ENCODE measurements around the gene KRTAP10-2.
"Not testable (repeated sequence)": the region's sequence is repeated elsewhere in the genome, so short reads cannot be mapped to it uniquely, and the experiment has no call there.

KRTAP10-2 gene

GRCh38 chr21:44582055-44582454 lies 30.8 kb upstream of the KRTAP10-2 start:
- DNase-seq = no peak

- DNase-seq = no peak
Measured at GRCh38 chr21:44581158-44581557, 29.9 kb upstream of the KRTAP10-2 start.

GRCh38 chr21:44580231-44580821 lies 29.0 kb upstream of the KRTAP10-2 start, which contains the start of gene KRTAP10-5:
Gene KRTAP10-5 (minus strand): TSS chr21:44580604. CDS start chr21:44580578, 26 bp downstream.
- DNase-seq = not testable (repeated sequence)

- DNase-seq = no peak
Measured at GRCh38 chr21:44579833-44580144, 28.5 kb upstream of the KRTAP10-2 start.

GRCh38 chr21:44579056-44579832 lies 27.9 kb upstream of the KRTAP10-2 start:
- DNase-seq = no peak

GRCh38 chr21:44578371-44579055 lies 27.2 kb upstream of the KRTAP10-2 start:
- no peak for DNase-seq

GRCh38 chr21:44576025-44576420 lies 24.7 kb upstream of the KRTAP10-2 start:
- DNase-seq = no peak

GRCh38 chr21:44575307-44576024 lies 24.2 kb upstream of the KRTAP10-2 start:
- DNase-seq = no peak

GRCh38 chr21:44574457-44575306 lies 23.4 kb upstream of the KRTAP10-2 start:
- DNase-seq = no peak

- DNase-seq = not testable (repeated sequence)
Measured at GRCh38 chr21:44573630-44574456, 22.5 kb upstream of the KRTAP10-2 start, which contains the start of gene KRTAP10-4. Gene KRTAP10-4 (plus strand): TSS chr21:44573729. CDS start chr21:44573759, 30 bp downstream.

- DNase-seq = no peak
Measured at GRCh38 chr21:44572959-44573583, 21.8 kb upstream of the KRTAP10-2 start.

GRCh38 chr21:44571844-44572782 lies 20.8 kb upstream of the KRTAP10-2 start:
- DNase-seq = no peak

GRCh38 chr21:44571296-44571695 lies 20.0 kb upstream of the KRTAP10-2 start:
- no peak for DNase-seq

GRCh38 chr21:44569861-44570517 lies 18.7 kb upstream of the KRTAP10-2 start:
- DNase-seq = no peak

- DNase-seq = no peak
Measured at GRCh38 chr21:44568667-44569556, 17.6 kb upstream of the KRTAP10-2 start.

- DNase-seq = no peak
Measured at GRCh38 chr21:44568261-44568660, 17.0 kb upstream of the KRTAP10-2 start.

GRCh38 chr21:44567481-44568171 lies 16.3 kb upstream of the KRTAP10-2 start:
- DNase-seq = no peak
